ENCODE data around the gene LAMA3.
A peak's percentile ranks its signal among the peaks of the same experiment; 100 is the strongest.

LAMA3 gene

GRCh38 chr18:23902396-23902795 is 213.1 kb downstream of the LAMA3 start:
- DNase-seq (ENCODE audit: low read depth, low spot score), result no peak

GRCh38 chr18:23903971-23904370 is 214.7 kb downstream of the LAMA3 start:
- no peak for DNase-seq (ENCODE audit: low read depth, low spot score)

DNA sequence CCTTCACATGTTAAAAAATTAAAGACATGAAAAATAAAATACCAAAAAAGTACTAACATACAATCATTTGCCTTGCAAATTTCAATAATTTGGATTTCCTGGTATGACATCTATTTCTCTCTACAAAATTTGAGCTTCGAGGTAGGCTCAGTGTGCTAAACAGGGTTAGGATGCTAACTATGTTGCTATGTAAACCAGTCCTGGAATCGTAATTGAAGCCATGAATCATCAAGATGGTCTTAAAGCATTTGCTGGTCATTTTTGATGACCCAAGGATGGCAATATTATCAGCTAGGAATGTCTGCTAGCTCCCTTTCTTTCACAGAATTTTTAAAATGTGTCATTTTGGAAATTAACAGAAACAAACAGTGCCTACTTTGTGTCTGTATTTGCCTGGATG is 217.4 kb downstream of the LAMA3 start:
- DNase-seq (ENCODE audit: low read depth, low spot score), result no peak

- DNase-seq (ENCODE audit: low read depth, low spot score), result no peak
These were observed 219.6 kb downstream of the LAMA3 start for GRCh38 chr18:23908827-23909226.

GRCh38 chr18:23910032-23910431 is 220.8 kb downstream of the LAMA3 start:
- DNase-seq (ENCODE audit: low read depth, low spot score), result no peak

DNA sequence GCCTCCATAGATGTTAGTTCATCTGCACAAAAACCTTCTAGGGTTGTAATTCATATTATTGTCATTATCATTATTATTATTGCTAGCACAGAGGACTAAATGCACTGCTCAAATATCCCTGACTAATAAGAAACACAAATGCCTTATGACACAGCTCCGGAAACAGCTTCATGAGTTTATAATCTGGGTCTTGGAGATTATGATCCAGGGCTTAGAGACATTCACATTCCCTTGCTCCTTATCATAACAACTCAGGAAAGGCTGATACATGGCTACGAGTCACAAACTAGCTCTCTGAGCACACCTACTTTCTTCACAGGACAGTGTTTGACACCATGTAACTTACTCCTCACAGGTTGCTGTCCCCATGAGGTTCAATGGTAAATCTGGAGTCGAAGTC is 223.1 kb downstream of the LAMA3 start:
- DNase-seq (ENCODE audit: low read depth, low spot score), result no peak

DNA sequence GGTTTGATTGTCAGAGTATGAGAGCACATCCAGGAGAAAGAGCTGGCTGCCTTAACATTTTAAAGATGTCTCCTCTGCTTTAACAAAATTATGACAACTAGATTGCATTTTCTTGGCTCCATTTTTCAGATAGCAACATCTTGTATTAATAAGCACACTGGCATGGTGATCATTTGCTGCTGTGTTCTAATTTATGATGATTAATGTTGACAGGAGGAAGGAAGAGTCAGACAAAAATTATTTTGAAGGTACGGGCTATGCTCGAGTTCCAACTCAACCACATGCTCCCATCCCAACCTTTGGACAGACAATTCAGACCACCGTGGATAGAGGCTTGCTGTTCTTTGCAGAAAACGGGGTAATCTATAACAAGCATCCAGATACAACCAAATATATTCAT is 227.1 kb downstream of the LAMA3 start:
- DNase-seq (ENCODE audit: low read depth, low spot score), result no peak

DNA sequence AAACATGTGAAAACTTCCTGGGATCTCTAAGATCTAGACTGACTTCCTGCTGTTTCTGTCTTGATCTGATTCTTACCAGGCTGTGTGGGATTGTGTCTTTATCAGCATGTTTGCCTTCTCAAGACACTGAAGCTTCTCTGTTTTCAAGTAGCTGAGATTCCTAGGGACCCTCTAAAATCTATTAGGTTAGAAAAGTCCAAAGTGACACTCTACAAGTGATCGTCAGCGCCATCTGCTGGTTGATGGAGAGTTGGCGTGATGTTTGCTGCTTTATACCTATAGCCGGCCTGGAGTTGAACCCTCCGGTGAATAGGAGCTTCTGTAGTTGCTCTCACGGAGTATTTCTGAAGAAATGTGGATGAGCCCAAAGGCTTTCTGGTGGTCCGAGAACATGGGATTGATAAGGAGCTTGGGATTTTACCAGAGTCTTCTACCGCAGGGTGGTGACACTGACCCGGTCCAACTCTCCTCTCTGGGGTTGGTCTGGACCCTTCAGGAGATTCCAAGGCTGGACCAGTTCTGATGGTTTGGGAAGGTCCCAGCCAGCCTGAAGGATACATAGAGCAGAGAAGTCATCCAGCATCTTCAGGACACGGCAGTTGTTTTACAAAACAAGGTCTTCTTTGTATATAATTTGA is 229.3 kb downstream of the LAMA3 start:
- peak; percentile 48 for DNase-seq (ENCODE audit: low read depth, low spot score)

- no peak for DNase-seq (ENCODE audit: low read depth, low spot score)
These were observed 230.8 kb downstream of the LAMA3 start for GRCh38 chr18:23920054-23920453.

DNA sequence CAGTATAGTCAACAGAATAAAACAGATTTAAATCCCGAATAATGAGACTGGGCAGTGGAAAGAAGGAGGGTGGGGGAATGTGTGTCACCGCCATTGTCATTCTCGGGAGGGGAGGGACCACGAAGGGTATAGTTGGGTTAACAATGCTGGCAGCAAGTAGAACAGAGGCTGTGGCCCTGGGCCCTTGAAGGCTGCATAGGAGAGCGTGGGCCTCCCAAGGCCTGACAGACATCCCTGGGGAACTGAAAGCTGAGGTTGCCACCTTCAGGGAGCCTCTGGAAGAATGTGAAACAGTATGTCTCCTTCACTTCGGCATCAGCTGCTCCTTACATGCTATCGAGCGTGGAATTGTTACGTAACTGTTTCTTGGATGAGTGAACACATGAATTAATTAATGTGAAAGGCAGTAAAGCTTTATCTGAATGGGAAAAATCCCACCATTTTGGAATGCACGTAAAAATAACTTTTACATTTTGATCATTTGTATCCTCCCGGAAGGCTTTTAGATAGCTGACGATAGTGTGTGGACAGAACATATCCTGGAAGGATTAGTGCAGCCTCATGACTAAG is 232.5 kb downstream of the LAMA3 start:
- peak; percentile 28 for DNase-seq (ENCODE audit: low read depth, low spot score)

- no peak for DNase-seq (ENCODE audit: low read depth, low spot score)
These were observed 233.7 kb downstream of the LAMA3 start for GRCh38 chr18:23922939-23923338.

DNA sequence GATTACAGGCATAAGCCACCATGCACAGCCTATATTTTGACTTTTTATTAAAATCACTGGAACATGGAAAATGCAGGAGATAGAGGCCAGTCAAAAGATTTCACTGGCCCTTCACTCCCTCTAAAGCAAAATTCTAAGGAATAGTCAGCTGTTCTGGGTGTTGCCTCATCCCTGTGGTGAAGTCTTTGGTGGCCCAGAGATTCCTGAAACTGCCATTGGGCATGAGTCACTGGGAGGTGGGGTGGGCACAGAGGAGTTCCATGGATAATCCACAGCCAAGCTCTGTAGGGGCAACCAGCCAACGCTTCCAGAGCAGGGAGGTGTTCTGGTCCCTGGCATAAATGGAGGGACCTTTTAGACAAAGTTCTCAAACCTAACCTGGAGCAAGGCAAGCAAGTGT is 235.6 kb downstream of the LAMA3 start:
- DNase-seq (ENCODE audit: low read depth, low spot score), result no peak

GRCh38 chr18:23926571-23926970 is 237.3 kb downstream of the LAMA3 start:
- DNase-seq (ENCODE audit: low read depth, low spot score), result no peak

GRCh38 chr18:23927821-23928746 is 238.8 kb downstream of the LAMA3 start:
- no peak for DNase-seq (ENCODE audit: low read depth, low spot score)

DNA sequence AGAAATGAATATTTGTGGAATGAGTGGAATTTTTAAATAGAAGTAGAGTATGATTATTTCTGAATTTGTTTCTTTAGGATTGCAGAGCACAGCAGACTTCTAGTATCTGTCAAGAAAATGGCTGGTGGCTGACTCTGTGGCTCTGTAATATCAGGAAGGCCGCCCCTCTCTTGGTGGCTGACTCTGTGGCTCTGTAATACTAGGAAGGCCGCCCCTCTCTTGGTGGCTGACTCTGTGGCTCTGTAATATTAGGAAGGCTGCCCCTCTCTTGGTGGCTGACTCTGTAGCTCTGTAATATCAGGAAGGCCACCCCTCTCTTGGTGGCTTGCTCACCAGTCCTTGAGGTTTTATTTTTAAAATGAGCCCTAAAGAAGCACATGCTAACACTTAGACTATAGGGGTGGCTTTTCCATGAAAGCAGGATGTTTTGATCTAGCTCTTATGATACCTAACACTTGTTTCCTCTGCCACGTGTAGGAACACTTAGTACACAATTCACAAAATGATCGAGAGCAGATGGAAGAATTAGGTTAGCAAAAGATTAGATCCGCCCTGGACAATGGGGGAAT is 240.2 kb downstream of the LAMA3 start:
- no peak for DNase-seq (ENCODE audit: low read depth, low spot score)

- DNase-seq (ENCODE audit: low read depth, low spot score), result no peak
These were observed 240.7 kb downstream of the LAMA3 start for GRCh38 chr18:23930002-23930401.

- no peak for DNase-seq (ENCODE audit: low read depth, low spot score)
These were observed 243.3 kb downstream of the LAMA3 start for GRCh38 chr18:23932385-23933067.

- DNase-seq (ENCODE audit: low read depth, low spot score), result no peak
These were observed 244.2 kb downstream of the LAMA3 start for GRCh38 chr18:23933407-23933806.

GRCh38 chr18:23934252-23934651 is 245.0 kb downstream of the LAMA3 start:
- DNase-seq (ENCODE audit: low read depth, low spot score), result no peak

GRCh38 chr18:23934863-23935262 is 245.6 kb downstream of the LAMA3 start:
- no peak for DNase-seq (ENCODE audit: low read depth, low spot score)

DNA sequence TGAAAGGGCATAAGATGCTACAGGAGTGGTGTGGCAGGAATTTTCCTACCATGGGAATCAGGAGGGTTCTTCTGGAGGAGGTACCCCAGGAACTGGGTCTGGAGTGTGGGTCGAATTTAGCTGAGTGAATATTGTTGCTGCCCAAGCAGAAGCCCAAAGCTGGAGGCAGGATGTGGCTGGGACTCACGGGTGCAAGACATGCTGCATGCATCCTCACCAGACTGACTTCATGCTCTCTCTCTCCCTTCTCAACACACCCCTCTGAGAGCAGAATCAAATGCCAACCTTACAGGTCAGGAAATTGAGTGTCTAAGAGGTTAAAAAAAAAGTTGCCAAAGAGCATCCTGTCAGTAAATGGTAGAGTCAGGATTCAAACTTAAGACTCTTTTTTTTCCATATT is 246.6 kb downstream of the LAMA3 start:
- DNase-seq (ENCODE audit: low read depth, low spot score), result no peak

Data from iPS DF 19.7 (cell line).